Caco-2 (cell line): ENCODE measurements around the gene GPC5. TPM values are rescaled to one million over a fixed set of nuclear protein-coding genes. Genes with fewer than 3 reads are reported as not detected.
"Not testable (repeated sequence)": the region's sequence is repeated elsewhere in the genome, so short reads cannot be mapped to it uniquely, and the experiment has no call there.

ENCODE experiments used
- BruUV-seq: library from RNA; stranded (reverse); fragments of 400-500 nt; replicated peaks from 2 replicates; lab custom pipeline; 2021; lab: Mats Ljungman, UMichigan
- CTCF ChIA-PET: fragments of 300-600 bp; sonication (Branson Sonifier 250); formaldehyde crosslinking; loops from one replicate; lab custom pipeline; 2022; ENCODE audit warnings: antibody characterized with exemption; lab: Charles Lee
- POLR2A ChIA-PET: fragments of 300-600 bp; sonication (Branson Sonifier 250); formaldehyde crosslinking; loops from one replicate; lab custom pipeline; 2022; ENCODE audit warnings: antibody characterized with exemption; lab: Charles Lee
- DNase-seq, 2 experiments: peaks; one replicate each; pipeline versions ENCODE4 v3.0.0 to v3.0.0-alpha.2; 2020 to 2022
- H3K27me3 ChIP-seq: replicated peaks from 2 replicates; pipeline ENCODE4 v1.6.0; 2011; ENCODE audit warnings: low read length; ENCODE audit not compliant: control insufficient read depth, insufficient read depth
- H3K36me3 ChIP-seq: 2 replicates; pipeline ENCODE4 v1.5.1; 2011; ENCODE audit warnings: low read length; ENCODE audit not compliant: control insufficient read depth, insufficient read depth
- H3K4me1 ChIP-seq: fragments of 250-450 bp; sonication (Bioruptor Pico); 2 replicates; pipeline ENCODE4 v1.5.1; 2020; ENCODE audit warnings: mild to moderate bottlenecking
- H3K4me3 ChIP-seq: 2 replicates; pipeline ENCODE4 v1.5.1; 2011; ENCODE audit warnings: low read depth, mild to moderate bottlenecking, control low read depth, low read length
- H3K9me3 ChIP-seq: fragments of 250-450 bp; sonication (Bioruptor Pico); 2 replicates; pipeline ENCODE4 v1.5.1; 2020; ENCODE audit warnings: mild to moderate bottlenecking, moderate library complexity
- H3K27ac Mint-ChIP-seq: one replicate; pipeline ENCODE4 v1.8.0; 2022; ENCODE audit warnings: mixed read lengths; ENCODE audit not compliant: unreplicated experiment
- H3K27me3 Mint-ChIP-seq: one replicate; pipeline ENCODE4 v1.8.0; 2022; ENCODE audit warnings: mixed read lengths; ENCODE audit not compliant: insufficient read depth, unreplicated experiment
- H3K36me3 Mint-ChIP-seq: one replicate; pipeline ENCODE4 v1.8.0; 2022; ENCODE audit warnings: mild to moderate bottlenecking, mixed read lengths; ENCODE audit not compliant: insufficient read depth, unreplicated experiment
- H3K4me1 Mint-ChIP-seq: one replicate; pipeline ENCODE4 v1.8.0; 2022; ENCODE audit warnings: low read depth, mixed read lengths; ENCODE audit not compliant: unreplicated experiment
- H3K4me3 Mint-ChIP-seq: one replicate; pipeline ENCODE4 v1.8.0; 2022; ENCODE audit warnings: mild to moderate bottlenecking, moderate library complexity, mixed read lengths; ENCODE audit not compliant: unreplicated experiment
- H3K9me3 Mint-ChIP-seq: one replicate; pipeline ENCODE4 v1.8.0; 2022; ENCODE audit warnings: mixed read lengths; ENCODE audit not compliant: unreplicated experiment
- CTCF ChIP-seq, 2 experiments: fragments of 200-600 bp in 1 of 2; IDR thresholded peaks; 1 replicate in 1 of 2; 2 replicates in 1 of 2; pipeline versions ENCODE4 v1.5.1 to v1.8.0; 2011 to 2022; ENCODE audit warnings: antibody characterized with exemption in 1 of 2, control low read depth in 1 of 2, inconsistent platforms in 1 of 2, low read depth in 1 of 2, low read length in 1 of 2, mild to moderate bottlenecking in 1 of 2, moderate library complexity in 1 of 2; ENCODE audit not compliant: insufficient read depth in 1 of 2, severe bottlenecking in 1 of 2, unreplicated experiment in 1 of 2
- intact Hi-C: fragments of 100-400 bp; cut with micrococcal nuclease; formaldehyde crosslinking; loops from one replicate; pipeline ENCODE4 v1.10.0; 2022; ENCODE audit not compliant: unreplicated experiment
- total RNA-seq: library from RNA; stranded (reverse); gene quantifications from 2 replicates; pipeline ENCODE4 v1.2.3, GENCODE V29; 2022

Gene GPC5
- total RNA-seq, 1 experiment from 2014 or later: 4.1 TPM

DNA sequence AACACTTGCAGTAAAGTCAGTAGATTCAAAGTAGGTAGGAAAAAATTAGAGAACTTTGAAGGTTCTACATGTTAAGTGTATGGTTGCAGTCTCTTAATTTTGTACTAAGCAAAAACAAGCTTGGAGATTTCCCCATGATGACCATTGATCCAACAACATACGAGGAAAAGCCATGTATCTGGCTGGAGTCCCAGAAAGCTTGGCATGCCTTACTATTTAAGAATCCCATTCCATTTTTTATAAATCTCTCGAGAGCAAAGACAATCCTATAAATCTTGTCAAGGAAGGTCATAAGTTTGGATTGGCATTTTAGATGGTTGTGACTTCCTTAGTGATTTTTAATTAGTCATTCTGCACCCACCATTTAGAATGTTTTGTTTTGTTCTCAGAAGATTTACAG lies 495.9 kb downstream of the GPC5 start:
- no peaks in the 10 kb centered on the region for H3K9me3 Mint-ChIP-seq
- H3K4me1 ChIP-seq: no peaks in the 10 kb centered on the region
- no peak overlapping the region for H3K4me3 Mint-ChIP-seq
- no peaks in the 10 kb centered on the region for H3K4me1 Mint-ChIP-seq
- H3K27me3 ChIP-seq: no peaks in the 10 kb centered on the region
- BruUV-seq: no TSS peak
- H3K27ac Mint-ChIP-seq: no peak overlapping the region
- CTCF ChIA-PET: no interaction called here
- intact Hi-C loops: no loop called here
- POLR2A ChIA-PET: no interaction called here
- H3K36me3 ChIP-seq: no peaks in the 10 kb centered on the region
- no peaks in the 10 kb centered on the region for H3K36me3 Mint-ChIP-seq
- DNase-seq: no peak
- no peaks in the 10 kb centered on the region for H3K27me3 Mint-ChIP-seq
- no peak for TF ChIP-seq CTCF (IDR thresholded peaks at IDR 0.05; ENCODE audit: insufficient read depth in 1 of 2, low read depth in 1 of 2, low read length in 1 of 2, severe bottlenecking in 1 of 2, unreplicated experiment in 1 of 2)
- no peaks in the 10 kb centered on the region for H3K9me3 ChIP-seq
- no peak overlapping the region for H3K4me3 ChIP-seq

DNA sequence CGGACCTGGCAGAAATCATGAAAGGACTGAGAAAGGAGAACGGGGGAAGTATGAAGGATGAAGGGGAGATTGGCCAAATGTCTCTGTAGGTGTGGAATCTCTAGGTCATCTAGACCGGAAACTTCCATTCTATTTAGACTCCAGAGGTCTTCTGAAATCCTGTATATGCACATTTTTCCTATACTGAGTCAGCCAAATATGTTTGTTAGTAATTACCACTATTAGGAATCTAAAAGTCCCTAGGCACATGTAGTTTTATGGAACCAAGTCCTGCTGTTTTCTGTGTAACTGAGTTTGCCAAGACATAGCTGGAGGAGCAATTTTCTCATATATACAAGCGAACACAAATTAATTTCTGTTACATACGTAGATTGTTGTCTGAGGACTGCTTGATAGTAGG lies 498.1 kb downstream of the GPC5 start:
- no peak for TF ChIP-seq CTCF (IDR thresholded peaks at IDR 0.05; ENCODE audit: insufficient read depth in 1 of 2, low read depth in 1 of 2, low read length in 1 of 2, severe bottlenecking in 1 of 2, unreplicated experiment in 1 of 2)
- Histone ChIP-seq H3K36me3 (no peaks in the 10 kb centered on the region), H3K4me1 (no peaks in the 10 kb centered on the region), H3K9me3 (no peaks in the 10 kb centered on the region), H3K27me3 (no peaks in the 10 kb centered on the region), H3K4me3 (no peak overlapping the region)
- H3K4me3 Mint-ChIP-seq: no peak overlapping the region
- CTCF ChIA-PET: no interaction called here
- POLR2A ChIA-PET: no interaction called here
- H3K4me1 Mint-ChIP-seq: no peaks in the 10 kb centered on the region
- H3K9me3 Mint-ChIP-seq: no peaks in the 10 kb centered on the region
- intact Hi-C loops: no loop called here
- no peak overlapping the region for H3K27ac Mint-ChIP-seq
- H3K36me3 Mint-ChIP-seq: no peaks in the 10 kb centered on the region
- DNase-seq: no peak
- no TSS peak for BruUV-seq
- H3K27me3 Mint-ChIP-seq: no peaks in the 10 kb centered on the region

DNA sequence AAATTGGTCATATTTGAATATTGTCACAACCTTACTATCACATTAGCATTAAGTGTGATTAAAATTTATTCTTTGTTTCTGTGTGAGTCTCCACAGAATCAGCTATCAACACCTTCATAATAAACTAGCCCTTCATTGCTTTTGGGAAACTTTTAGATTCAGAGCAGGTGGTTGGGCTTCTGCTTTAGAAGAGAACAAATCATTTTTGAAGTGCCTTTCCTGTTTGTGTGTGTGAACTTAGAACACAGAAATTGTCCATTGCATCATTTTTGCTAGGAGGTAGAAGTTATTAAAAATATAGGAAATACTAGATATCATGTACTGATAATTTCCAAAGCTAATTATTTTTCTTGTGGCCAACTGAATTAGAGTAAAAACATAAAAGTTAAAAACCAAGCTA lies 500.6 kb downstream of the GPC5 start:
- H3K4me1 Mint-ChIP-seq, BruUV-seq, H3K27me3 Mint-ChIP-seq, CTCF ChIA-PET, H3K9me3 ChIP-seq, H3K9me3 Mint-ChIP-seq, H3K36me3 Mint-ChIP-seq, H3K4me3 Mint-ChIP-seq, H3K4me1 ChIP-seq, POLR2A ChIA-PET, H3K4me3 ChIP-seq, H3K36me3 ChIP-seq, H3K27ac Mint-ChIP-seq, H3K27me3 ChIP-seq, DNase-seq, intact Hi-C loops: not testable (repeated sequence)

GRCh38 chr13:91902291-91902690 lies 503.9 kb downstream of the GPC5 start:
- no peaks in the 10 kb centered on the region for H3K36me3 ChIP-seq
- BruUV-seq: no TSS peak
- intact Hi-C loops: no loop called here
- Mint-ChIP-seq H3K27ac (no peak overlapping the region), H3K36me3 (no peaks in the 10 kb centered on the region), H3K27me3 (no peaks in the 10 kb centered on the region), H3K9me3 (no peaks in the 10 kb centered on the region), H3K4me1 (no peaks in the 10 kb centered on the region), H3K4me3 (no peak overlapping the region)
- CTCF ChIA-PET: no interaction called here
- POLR2A ChIA-PET: no interaction called here
- no peaks in the 10 kb centered on the region for H3K27me3 ChIP-seq
- no peaks in the 10 kb centered on the region for H3K9me3 ChIP-seq
- DNase-seq: no peak
- no peak overlapping the region for H3K4me3 ChIP-seq
- no peaks in the 10 kb centered on the region for H3K4me1 ChIP-seq
- no peak for TF ChIP-seq CTCF (IDR thresholded peaks at IDR 0.05; ENCODE audit: insufficient read depth in 1 of 2, low read depth in 1 of 2, low read length in 1 of 2, severe bottlenecking in 1 of 2, unreplicated experiment in 1 of 2)
